Smooth muscle cell (in vitro differentiated cells): ENCODE data around the gene SPCS2. TPM values are rescaled to one million over a fixed set of nuclear protein-coding genes. Genes with fewer than 3 reads are reported as not detected.

ENCODE experiments used
- DNase-seq: peaks from one replicate; lab custom pipeline; 2025; ENCODE audit not compliant: unreplicated experiment; lab: John Stamatoyannopoulos, UW
- H2AFZ ChIP-seq: fragments of 200-600 bp; sonication (generic); 2 replicates; pipeline ENCODE4 v1.6.0; 2016; ENCODE audit warnings: antibody characterized with exemption, low read depth, mild to moderate bottlenecking
- H3F3A ChIP-seq: fragments of 200-600 bp; sonication (generic); 2 replicates; pipeline ENCODE4 v1.6.0; 2017; ENCODE audit warnings: antibody characterized with exemption, low read depth
- H3K27ac ChIP-seq: fragments of 200-600 bp; sonication (generic); 2 replicates; pipeline ENCODE4 v1.5.1; 2016; ENCODE audit warnings: low read depth, mild to moderate bottlenecking
- H3K27me3 ChIP-seq: fragments of 200-600 bp; sonication (generic); 2 replicates; pipeline ENCODE4 v1.6.1; 2016; ENCODE audit warnings: low read depth, mild to moderate bottlenecking
- H3K36me3 ChIP-seq: fragments of 200-600 bp; sonication (generic); 2 replicates; pipeline ENCODE4 v1.5.1; 2016; ENCODE audit warnings: low read depth
- H3K4me1 ChIP-seq: fragments of 200-600 bp; sonication (generic); 2 replicates; pipeline ENCODE4 v1.5.1; 2016; ENCODE audit warnings: low read depth
- H3K4me2 ChIP-seq: fragments of 200-600 bp; sonication (generic); 2 replicates; pipeline ENCODE4 v1.6.0; 2016; ENCODE audit warnings: mild to moderate bottlenecking
- H3K4me3 ChIP-seq: fragments of 200-600 bp; sonication (generic); 2 replicates; pipeline ENCODE4 v1.5.1; 2016; ENCODE audit warnings: mild to moderate bottlenecking
- H3K79me2 ChIP-seq: fragments of 200-600 bp; sonication (generic); 2 replicates; pipeline ENCODE4 v1.6.0; 2016; ENCODE audit warnings: low read depth, mild to moderate bottlenecking
- H3K9ac ChIP-seq: fragments of 200-600 bp; sonication (generic); 2 replicates; pipeline ENCODE4 v1.6.0; 2016; ENCODE audit warnings: low read depth
- H3K9me3 ChIP-seq: fragments of 200-600 bp; sonication (generic); replicated peaks from 2 replicates; pipeline ENCODE4 v1.5.1; 2016; ENCODE audit warnings: low read depth
- H4K20me1 ChIP-seq: fragments of 200-600 bp; sonication (generic); 2 replicates; pipeline ENCODE4 v1.6.0; 2016; ENCODE audit warnings: low read depth
- WGBS: methylation state at CpG from one replicate; pipeline ENCODE4 v1.1.7; 2016; ENCODE audit warnings: low lambda C conversion rate; 5-methylcytosine and 5-hydroxymethylcytosine counted together
- polyA plus RNA-seq: library from polyadenylated mRNA; unstranded; fragments of >200 nt; fragmentation: Nextera tagmentation; extraction: Ambion mirVana; gene quantifications from 2 replicates; pipeline ENCODE4 v1.2.1, GENCODE V29; 2016
- total RNA-seq: library from RNA; depleted of rRNA; stranded (reverse); fragments of >200 nt; gene quantifications from 2 replicates; pipeline ENCODE4 v1.2.3, GENCODE V29; 2014
- TF ChIP-seq, protein P1 (sequence below): fragments of 200-600 bp; sonication (generic); IDR thresholded peaks from 2 replicates; pipeline ENCODE4 v1.5.1; 2017; ENCODE audit warnings: borderline replicate concordance, mild to moderate bottlenecking, antibody characterized with exemption; ENCODE audit not compliant: insufficient read depth, poor library complexity, severe bottlenecking

SPCS2 gene
- total and polyA plus RNA-seq, 2 experiments from 2014 or later = 49.9 to 325 TPM

DNA sequence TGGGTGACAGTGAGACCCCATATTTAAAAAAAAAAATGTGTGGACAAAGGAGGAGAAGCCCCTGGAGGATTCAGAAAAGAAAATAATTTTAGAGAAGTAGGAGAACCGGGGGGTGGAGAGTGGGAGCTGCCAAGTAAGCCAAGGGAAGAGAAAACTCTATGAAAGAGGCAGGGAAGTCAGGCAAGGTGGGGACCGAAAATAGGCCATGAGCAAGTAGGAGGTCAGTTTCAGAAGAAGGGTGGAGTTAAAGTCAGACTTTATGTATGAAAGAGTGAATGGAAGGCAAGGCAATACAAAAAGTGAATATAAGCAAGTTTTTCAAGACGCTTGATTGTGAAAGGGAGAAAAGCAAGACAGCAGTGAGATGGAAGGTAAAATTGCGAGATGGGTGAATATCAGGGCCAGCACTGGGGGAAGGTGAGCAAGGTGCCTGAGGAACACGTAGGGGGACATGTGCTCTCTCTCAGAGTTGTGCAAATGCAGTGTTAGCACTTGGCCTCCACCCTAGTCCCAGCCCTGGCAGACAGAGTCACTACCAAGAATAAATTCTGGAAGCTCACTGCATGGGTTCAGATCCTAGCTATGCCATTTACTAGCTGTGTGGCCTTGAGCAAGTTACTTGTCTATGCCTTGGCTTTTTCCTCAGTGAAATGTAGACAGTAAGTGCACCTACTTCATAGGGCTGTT, 6.8 kb upstream of the SPCS2 start:
- Histone ChIP-seq H3K4me3 (no peak overlapping the region), H2AFZ (no peak overlapping the region), H4K20me1 (no peaks in the 10 kb centered on the region), H3K9me3 (no peaks in the 10 kb centered on the region), H3F3A (no peaks in the 10 kb centered on the region), H3K79me2 (no peaks in the 10 kb centered on the region), H3K4me2 (no peak overlapping the region), H3K9ac (peak overlapping the region; percentile 60), H3K27ac (peak overlapping the region; percentile 84), H3K36me3 (no peaks in the 10 kb centered on the region), H3K4me1 (no peaks in the 10 kb centered on the region), H3K27me3 (no peaks in the 10 kb centered on the region)
- WGBS = over 99% methylated on average over 5 of the region's 5 CpGs
- TF ChIP-seq, protein P1, sequence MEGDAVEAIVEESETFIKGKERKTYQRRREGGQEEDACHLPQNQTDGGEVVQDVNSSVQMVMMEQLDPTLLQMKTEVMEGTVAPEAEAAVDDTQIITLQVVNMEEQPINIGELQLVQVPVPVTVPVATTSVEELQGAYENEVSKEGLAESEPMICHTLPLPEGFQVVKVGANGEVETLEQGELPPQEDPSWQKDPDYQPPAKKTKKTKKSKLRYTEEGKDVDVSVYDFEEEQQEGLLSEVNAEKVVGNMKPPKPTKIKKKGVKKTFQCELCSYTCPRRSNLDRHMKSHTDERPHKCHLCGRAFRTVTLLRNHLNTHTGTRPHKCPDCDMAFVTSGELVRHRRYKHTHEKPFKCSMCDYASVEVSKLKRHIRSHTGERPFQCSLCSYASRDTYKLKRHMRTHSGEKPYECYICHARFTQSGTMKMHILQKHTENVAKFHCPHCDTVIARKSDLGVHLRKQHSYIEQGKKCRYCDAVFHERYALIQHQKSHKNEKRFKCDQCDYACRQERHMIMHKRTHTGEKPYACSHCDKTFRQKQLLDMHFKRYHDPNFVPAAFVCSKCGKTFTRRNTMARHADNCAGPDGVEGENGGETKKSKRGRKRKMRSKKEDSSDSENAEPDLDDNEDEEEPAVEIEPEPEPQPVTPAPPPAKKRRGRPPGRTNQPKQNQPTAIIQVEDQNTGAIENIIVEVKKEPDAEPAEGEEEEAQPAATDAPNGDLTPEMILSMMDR = no peak
- no peak for DNase-seq

GRCh38 chr11:74948546-74948897, 544 bp upstream of the SPCS2 start:
- Histone ChIP-seq H3K9ac (peak overlapping the region; percentile 92), H3K4me3 (peak overlapping the region; percentile 96), H3K79me2 (peaks cover 50% of the 10 kb centered on the region), H3K36me3 (no peaks in the 10 kb centered on the region), H3F3A (no peaks in the 10 kb centered on the region), H4K20me1 (peaks cover 36% of the 10 kb centered on the region), H3K4me1 (peaks cover 19% of the 10 kb centered on the region), H3K27ac (peak overlapping the region; percentile 90), H2AFZ (peak overlapping the region; percentile 99), H3K9me3 (no peaks in the 10 kb centered on the region), H3K4me2 (peak overlapping the region; percentile 97), H3K27me3 (no peaks in the 10 kb centered on the region)
- DNase-seq = no peak
- TF ChIP-seq, protein P1 = no peak
- WGBS = 3% methylated on average over 9 of the region's 9 CpGs

DNA sequence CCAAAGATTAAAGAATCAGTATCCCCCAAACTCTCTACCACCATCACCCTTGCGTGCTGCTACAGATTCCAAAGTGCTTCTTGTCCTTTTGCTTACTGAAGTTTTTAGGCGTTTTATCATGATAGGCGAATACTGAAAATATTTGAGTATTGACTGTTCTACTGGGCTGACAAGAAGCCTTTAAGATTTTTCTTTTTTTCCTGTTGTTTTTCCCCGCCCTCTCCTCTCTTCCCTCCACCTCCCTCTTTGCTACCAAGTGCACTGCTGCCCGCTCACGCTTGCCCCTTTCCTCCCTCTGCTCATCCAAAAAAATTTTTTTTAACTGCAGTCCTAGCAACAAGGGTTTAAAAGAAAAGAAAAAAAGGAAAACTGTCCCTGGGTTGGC, 679 bp downstream of the SPCS2 start:
- Histone ChIP-seq H3K79me2 (peaks cover 62% of the 10 kb centered on the region), H3K4me3 (peak overlapping the region; percentile 96), H3K9ac (peak overlapping the region; percentile 97), H3F3A (no peaks in the 10 kb centered on the region), H3K36me3 (peaks cover 3% of the 10 kb centered on the region), H3K4me2 (peak overlapping the region; percentile 97), H3K4me1 (peaks cover 19% of the 10 kb centered on the region), H3K27me3 (no peaks in the 10 kb centered on the region), H3K27ac (peak overlapping the region; percentile 90), H2AFZ (peak overlapping the region; percentile 75), H4K20me1 (peaks cover 48% of the 10 kb centered on the region), H3K9me3 (no peaks in the 10 kb centered on the region)
- DNase-seq = no peak
- TF ChIP-seq, protein P1 = no peak
- 3% methylated on average over 6 of the region's 6 CpGs for WGBS
